ENCODE data around the gene ADARB1. TPM values are rescaled to one million over a fixed set of nuclear protein-coding genes. Genes with fewer than 3 reads are reported as not detected.
"Not testable (repeated sequence)": the region's sequence is repeated elsewhere in the genome, so short reads cannot be mapped to it uniquely, and the experiment has no call there.

ADARB1 gene
- total RNA-seq, 1 experiment from 2014 or later = 36.6 TPM

GRCh38 chr21:45143855-45144254 is 69.5 kb downstream of the ADARB1 start:
- no peak for DNase-seq (ENCODE audit: extremely low read depth, low read depth)

- DNase-seq (ENCODE audit: extremely low read depth, low read depth) = no peak
These were observed 70.8 kb downstream of the ADARB1 start for GRCh38 chr21:45145146-45145545.

- not testable (repeated sequence) for DNase-seq (ENCODE audit: extremely low read depth, low read depth)
These were observed 71.5 kb downstream of the ADARB1 start for GRCh38 chr21:45145846-45146245.

- no peak for DNase-seq (ENCODE audit: extremely low read depth, low read depth)
These were observed 71.9 kb downstream of the ADARB1 start for GRCh38 chr21:45146306-45146705.

DNA sequence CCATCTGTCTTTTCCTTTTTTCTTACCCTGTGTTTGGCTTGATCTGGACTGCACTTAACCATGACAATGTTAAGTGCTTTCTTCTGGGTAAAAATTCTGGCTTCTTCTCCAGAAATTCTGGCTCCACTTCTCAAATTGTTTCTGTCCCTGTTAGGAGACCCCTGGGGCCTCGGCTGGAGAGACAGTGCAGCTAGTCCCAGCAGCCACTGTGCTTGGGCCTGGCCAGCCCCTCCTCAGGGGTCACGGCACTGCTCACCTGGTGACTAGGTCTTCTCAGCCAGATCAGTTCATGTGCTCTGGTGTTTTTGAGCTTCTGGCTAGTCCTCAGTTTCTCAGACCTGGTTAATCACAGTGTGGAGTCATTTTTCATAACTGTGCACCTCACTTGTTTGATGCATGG is 72.4 kb downstream of the ADARB1 start:
- no peak for DNase-seq (ENCODE audit: extremely low read depth, low read depth)

GRCh38 chr21:45147473-45148315 is 73.3 kb downstream of the ADARB1 start:
- no peak for DNase-seq (ENCODE audit: extremely low read depth, low read depth)

- DNase-seq (ENCODE audit: extremely low read depth, low read depth) = no peak
These were observed 74.1 kb downstream of the ADARB1 start for GRCh38 chr21:45148316-45148990.

DNA sequence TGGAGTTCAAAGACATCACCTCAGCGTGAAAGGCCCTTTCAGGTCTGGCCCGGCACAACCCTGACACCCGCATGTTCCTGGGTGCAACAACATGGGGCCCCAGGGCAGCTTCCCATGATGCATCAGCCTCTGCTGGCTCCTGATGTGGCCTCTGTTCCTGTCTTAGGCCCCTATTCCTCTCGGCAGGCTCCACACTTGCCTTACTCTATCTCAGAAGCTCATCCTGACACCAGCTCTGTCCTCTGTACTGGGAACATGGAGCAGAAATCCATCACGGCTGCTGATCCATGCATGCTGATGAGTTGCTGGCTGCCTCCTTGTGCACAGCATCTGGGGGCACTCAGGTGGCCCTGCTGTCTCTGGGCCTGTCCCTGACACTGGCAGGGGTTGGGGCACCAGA is 74.6 kb downstream of the ADARB1 start:
- DNase-seq (ENCODE audit: extremely low read depth, low read depth) = no peak

- no peak for DNase-seq (ENCODE audit: extremely low read depth, low read depth)
These were observed 76.3 kb downstream of the ADARB1 start for GRCh38 chr21:45150638-45151131.

- no peak for DNase-seq (ENCODE audit: extremely low read depth, low read depth)
These were observed 77.2 kb downstream of the ADARB1 start for GRCh38 chr21:45151445-45152160.

- DNase-seq (ENCODE audit: extremely low read depth, low read depth) = no peak
These were observed 77.9 kb downstream of the ADARB1 start for GRCh38 chr21:45152265-45152746.

DNA sequence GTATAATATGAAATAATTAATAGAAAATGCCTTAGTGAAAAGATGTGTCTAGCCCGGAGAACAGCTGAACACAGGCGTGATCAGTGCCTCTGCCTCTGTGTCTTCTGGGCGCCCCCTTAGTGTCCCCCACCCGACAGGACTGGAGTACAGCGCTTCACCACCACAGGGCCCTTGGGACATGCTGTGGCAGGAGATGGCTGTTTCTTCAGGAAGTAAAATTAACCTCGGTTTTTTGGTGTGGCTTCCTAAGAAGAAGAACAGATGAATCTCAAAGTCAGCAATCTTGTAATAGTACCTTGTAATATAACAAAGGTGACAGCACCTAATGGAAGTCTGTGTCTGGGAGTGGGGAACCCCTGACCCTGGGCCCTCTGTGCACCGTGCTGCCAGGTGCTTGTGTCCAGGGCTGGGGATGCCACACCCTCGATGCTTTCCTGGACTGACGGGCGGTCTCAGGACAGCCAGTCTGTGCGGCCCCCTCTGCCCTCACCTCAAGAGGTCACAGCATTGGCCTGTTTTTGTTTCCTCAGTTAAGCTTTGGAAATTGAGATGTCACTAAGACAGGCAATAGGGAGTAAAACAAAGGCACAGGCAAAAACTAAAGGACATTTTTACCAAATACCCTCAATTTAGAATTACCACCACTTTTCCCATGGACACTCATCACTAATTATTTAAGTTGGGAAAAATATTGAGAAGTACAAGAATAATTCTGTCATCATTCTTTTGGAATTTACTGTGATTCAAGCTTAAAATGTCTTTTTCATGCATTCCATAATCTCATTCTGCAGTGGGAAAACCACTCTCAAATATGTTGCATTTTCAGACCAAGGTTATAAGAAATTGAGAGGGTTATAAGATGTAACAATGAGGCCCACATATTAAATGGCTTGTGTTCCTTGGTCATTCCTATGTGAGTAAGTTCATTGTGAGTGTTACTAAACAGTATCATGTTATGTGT is 79.3 kb downstream of the ADARB1 start:
- no peak for DNase-seq (ENCODE audit: extremely low read depth, low read depth)

DNA sequence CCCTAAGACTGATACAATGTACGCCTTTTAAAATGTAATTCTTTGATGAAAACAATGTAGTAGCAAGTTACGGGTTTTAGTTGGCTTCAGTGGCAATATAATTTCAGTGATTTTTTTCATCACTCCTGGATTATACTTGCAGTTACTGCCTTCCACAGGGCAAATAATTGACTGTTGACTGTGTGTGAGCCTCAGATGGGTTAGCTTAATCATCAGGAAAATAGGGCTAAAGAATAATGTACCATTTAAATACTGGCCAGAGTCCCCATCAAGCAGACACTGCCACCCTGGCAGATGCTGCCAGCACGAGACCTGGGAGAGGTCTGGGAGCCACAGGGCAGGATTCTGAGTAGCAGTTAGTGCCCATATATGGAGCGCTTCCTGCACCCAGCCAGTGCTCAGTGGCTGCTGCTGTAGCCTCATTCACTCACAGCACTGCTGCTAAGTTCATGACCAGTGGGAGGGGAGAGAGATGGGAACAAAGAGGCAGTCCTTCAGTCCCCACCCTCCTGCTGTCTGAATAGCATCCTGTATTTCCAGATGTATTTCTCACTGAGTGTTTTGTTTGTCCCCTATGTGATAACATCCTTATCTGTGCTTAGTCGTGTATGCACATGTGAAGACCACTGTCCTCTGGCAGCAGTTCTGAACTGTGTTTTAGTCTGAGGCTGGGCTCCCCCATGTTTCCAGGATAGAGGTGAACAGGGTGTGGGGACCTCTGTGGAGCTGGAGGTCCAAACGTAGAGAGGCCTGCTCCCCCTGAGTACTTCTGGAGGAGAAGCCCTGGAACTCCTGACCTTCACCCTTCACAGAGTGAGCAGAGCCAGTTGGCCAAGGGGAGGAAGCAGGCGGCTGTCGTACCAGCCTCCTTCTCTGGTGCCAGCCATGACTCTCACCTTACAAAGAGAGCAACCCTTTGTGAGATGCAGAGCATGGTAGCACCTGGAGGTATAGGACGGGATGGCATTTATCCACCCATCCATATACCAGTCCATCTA is 80.4 kb downstream of the ADARB1 start:
- no peak for DNase-seq (ENCODE audit: extremely low read depth, low read depth)

GRCh38 chr21:45155910-45156309 is 81.5 kb downstream of the ADARB1 start:
- DNase-seq (ENCODE audit: extremely low read depth, low read depth) = no peak

- DNase-seq (ENCODE audit: extremely low read depth, low read depth) = no peak
These were observed 82.1 kb downstream of the ADARB1 start for GRCh38 chr21:45156459-45156858.

GRCh38 chr21:45157932-45158331 is 83.6 kb downstream of the ADARB1 start:
- DNase-seq (ENCODE audit: extremely low read depth, low read depth) = no peak

GRCh38 chr21:45158491-45159423 is 84.4 kb downstream of the ADARB1 start:
- no peak for DNase-seq (ENCODE audit: extremely low read depth, low read depth)

GRCh38 chr21:45160198-45160597 is 85.8 kb downstream of the ADARB1 start:
- DNase-seq (ENCODE audit: extremely low read depth, low read depth) = no peak
